SJSA1 (cell line): ENCODE measurements around the gene PRKCE. TPM values are rescaled to one million over a fixed set of nuclear protein-coding genes. Genes with fewer than 3 reads are reported as not detected.

Experiments
- DNase-seq, 2 experiments: peaks; one replicate each; pipeline ENCODE4 v3.0.0-alpha.2; 2015 to 2020; ENCODE audit warnings: low spot score in 2 of 2, low read depth in 1 of 2
- H3K27ac ChIP-seq: fragments of 250-450 bp; sonication (Bioruptor Pico); 2 replicates; pipeline ENCODE4 v1.5.1; 2020; ENCODE audit warnings: mild to moderate bottlenecking, moderate library complexity
- H3K27me3 ChIP-seq: fragments of 250-450 bp; sonication (Bioruptor Pico); replicated peaks from 2 replicates; pipeline ENCODE4 v1.5.1; 2020; ENCODE audit warnings: mild to moderate bottlenecking, moderate library complexity
- H3K36me3 ChIP-seq: fragments of 250-450 bp; sonication (Bioruptor Pico); 2 replicates; pipeline ENCODE4 v1.5.1; 2020; ENCODE audit warnings: mild to moderate bottlenecking
- H3K4me1 ChIP-seq: fragments of 250-450 bp; sonication (Bioruptor Pico); replicated peaks from 2 replicates; pipeline ENCODE4 v1.6.1; 2021; ENCODE audit warnings: mild to moderate bottlenecking
- H3K4me3 ChIP-seq: fragments of 250-450 bp; sonication (Bioruptor Pico); 2 replicates; pipeline ENCODE4 v1.5.1; 2020; ENCODE audit warnings: mild to moderate bottlenecking
- H3K9me3 ChIP-seq: fragments of 250-450 bp; sonication (Bioruptor Pico); replicated peaks from 2 replicates; pipeline ENCODE4 v1.5.1; 2020; ENCODE audit warnings: mild to moderate bottlenecking
- total RNA-seq: library from RNA; depleted of rRNA; stranded (reverse); fragments of >200 nt; shearing (Covaris generic); gene quantifications from 2 replicates; pipeline ENCODE4 v1.2.3, GENCODE V29; 2014

Gene PRKCE
- total RNA-seq, 1 experiment from 2014 or later = 43.3 TPM

GRCh38 chr2:45774688-45775244, 123.3 kb downstream of the PRKCE start:
- H3K36me3 ChIP-seq = no peaks in the 10 kb centered on the region
- H3K9me3 ChIP-seq = no peaks in the 10 kb centered on the region
- H3K4me3 ChIP-seq = no peak overlapping the region
- peaks cover 24% of the 10 kb centered on the region for H3K4me1 ChIP-seq
- H3K27ac ChIP-seq = no peak overlapping the region
- DNase-seq = no peak
- H3K27me3 ChIP-seq = no peaks in the 10 kb centered on the region

- DNase-seq = peak in 1 of 2 experiments; percentile 31
- Histone ChIP-seq H3K36me3 (no peaks in the 10 kb centered on the region), H3K4me1 (peaks cover 19% of the 10 kb centered on the region), H3K9me3 (no peaks in the 10 kb centered on the region), H3K27ac (no peak overlapping the region), H3K4me3 (no peak overlapping the region), H3K27me3 (no peaks in the 10 kb centered on the region)
These were observed 124.9 kb downstream of the PRKCE start for GRCh38 chr2:45776160-45776955.

GRCh38 chr2:45777996-45778719, 126.7 kb downstream of the PRKCE start:
- no peak overlapping the region for H3K27ac ChIP-seq

GRCh38 chr2:45778720-45779171, 127.3 kb downstream of the PRKCE start:
- Histone ChIP-seq H3K27me3 (no peaks in the 10 kb centered on the region), H3K9me3 (no peaks in the 10 kb centered on the region), H3K27ac (no peak overlapping the region), H3K4me1 (peaks cover 17% of the 10 kb centered on the region), H3K36me3 (no peaks in the 10 kb centered on the region), H3K4me3 (no peak overlapping the region)
- DNase-seq = peak; percentile 48 to 72

More at GRCh38 chr2:45777996-45778719, 126.7 kb downstream of the PRKCE start:
- Histone ChIP-seq H3K4me1 (peaks cover 17% of the 10 kb centered on the region), H3K4me3 (no peak overlapping the region), H3K9me3 (no peaks in the 10 kb centered on the region), H3K27me3 (no peaks in the 10 kb centered on the region), H3K36me3 (no peaks in the 10 kb centered on the region)
- DNase-seq = peak in 1 of 2 experiments; percentile 20

GRCh38 chr2:45780541-45781463, 129.3 kb downstream of the PRKCE start:
- DNase-seq = no peak
- Histone ChIP-seq H3K4me3 (no peak overlapping the region), H3K36me3 (no peaks in the 10 kb centered on the region), H3K9me3 (no peaks in the 10 kb centered on the region), H3K27me3 (no peaks in the 10 kb centered on the region), H3K4me1 (peaks cover 12% of the 10 kb centered on the region), H3K27ac (no peak overlapping the region)

GRCh38 chr2:45781464-45781811, 130.0 kb downstream of the PRKCE start:
- no peak for DNase-seq
- no peaks in the 10 kb centered on the region for H3K27me3 ChIP-seq
- no peak overlapping the region for H3K4me3 ChIP-seq
- H3K36me3 ChIP-seq = no peaks in the 10 kb centered on the region
- H3K4me1 ChIP-seq = peaks cover 6% of the 10 kb centered on the region
- no peaks in the 10 kb centered on the region for H3K9me3 ChIP-seq
- no peak overlapping the region for H3K27ac ChIP-seq

GRCh38 chr2:45782436-45782835, 131.0 kb downstream of the PRKCE start:
- no peak overlapping the region for H3K4me3 ChIP-seq
- no peaks in the 10 kb centered on the region for H3K27me3 ChIP-seq
- H3K4me1 ChIP-seq = no peaks in the 10 kb centered on the region; the same call in 1 of the 2 replicates
- no peaks in the 10 kb centered on the region for H3K36me3 ChIP-seq
- H3K27ac ChIP-seq = no peak overlapping the region
- no peak for DNase-seq
- no peaks in the 10 kb centered on the region for H3K9me3 ChIP-seq

- no peaks in the 10 kb centered on the region for H3K9me3 ChIP-seq
- peak in 1 of 2 experiments; percentile 15 for DNase-seq
- H3K27ac ChIP-seq = no peak overlapping the region
- H3K36me3 ChIP-seq = no peaks in the 10 kb centered on the region
- H3K4me3 ChIP-seq = no peak overlapping the region
- H3K4me1 ChIP-seq = no peaks in the 10 kb centered on the region; the same call in 1 of the 2 replicates
- no peaks in the 10 kb centered on the region for H3K27me3 ChIP-seq
These were observed 131.5 kb downstream of the PRKCE start for GRCh38 chr2:45782986-45783385.

GRCh38 chr2:45786030-45786835, 134.8 kb downstream of the PRKCE start:
- DNase-seq = no peak
- Histone ChIP-seq H3K4me1 (no peaks in the 10 kb centered on the region; the same call in 1 of the 2 replicates), H3K4me3 (no peak overlapping the region), H3K36me3 (no peaks in the 10 kb centered on the region), H3K27me3 (no peaks in the 10 kb centered on the region), H3K27ac (no peak overlapping the region), H3K9me3 (no peaks in the 10 kb centered on the region)

- no peak for DNase-seq
- H3K27me3 ChIP-seq = no peaks in the 10 kb centered on the region
- H3K4me1 ChIP-seq = no peaks in the 10 kb centered on the region; the same call in 1 of the 2 replicates
- no peaks in the 10 kb centered on the region for H3K36me3 ChIP-seq
- H3K9me3 ChIP-seq = no peaks in the 10 kb centered on the region
- H3K4me3 ChIP-seq = no peak overlapping the region
- H3K27ac ChIP-seq = no peak overlapping the region
These were observed 135.4 kb downstream of the PRKCE start for GRCh38 chr2:45786836-45787357.

- Histone ChIP-seq H3K4me3 (no peak overlapping the region), H3K9me3 (no peaks in the 10 kb centered on the region), H3K4me1 (no peaks in the 10 kb centered on the region), H3K36me3 (no peaks in the 10 kb centered on the region), H3K27ac (no peak overlapping the region), H3K27me3 (no peaks in the 10 kb centered on the region)
- DNase-seq = no peak
These were observed 136.9 kb downstream of the PRKCE start for GRCh38 chr2:45788401-45788800.

- Histone ChIP-seq H3K4me1 (no peaks in the 10 kb centered on the region), H3K4me3 (no peak overlapping the region), H3K36me3 (no peaks in the 10 kb centered on the region), H3K9me3 (no peaks in the 10 kb centered on the region), H3K27me3 (no peaks in the 10 kb centered on the region), H3K27ac (no peak overlapping the region)
- DNase-seq = no peak
These were observed 137.8 kb downstream of the PRKCE start for GRCh38 chr2:45789317-45789716.
